Heart left ventricle (tissue), 16 donors: ENCODE measurements around the gene WDR7. TPM values are rescaled to one million over a fixed set of nuclear protein-coding genes. Genes with fewer than 3 reads are reported as not detected.

Experiments used
- ATAC-seq, 4 donors: fragments of 200-7000 bp; cut with Tn5 transposase; one replicate each; pipeline ENCODE4 v1.9.1; 2020 to 2022; ENCODE audit warnings: moderate library complexity in 4 of 4, mild to moderate bottlenecking in 3 of 4, moderate number of reproducible peaks in 1 of 4
- DNase-seq, 5 donors: peaks; one replicate each; pipeline ENCODE4 v3.0.0-alpha.2; 2020
- H3K27ac ChIP-seq, 12 donors: fragments of 200-600 bp; sonication (generic) in 4 of 12; one replicate each; pipeline versions ENCODE4 v1.5.0 to v1.8.0; 2016 to 2022; ENCODE audit warnings: mild to moderate bottlenecking in 2 of 12
- H3K27me3 ChIP-seq, 9 donors: fragments of 200-600 bp; sonication (generic) in 2 of 9; one replicate each; pipeline versions ENCODE4 v1.5.1 to v1.8.0; 2016 to 2022; ENCODE audit warnings: mild to moderate bottlenecking in 3 of 9
- H3K36me3 ChIP-seq, 9 donors: fragments of 200-600 bp; sonication (generic) in 2 of 9; one replicate each; pipeline versions ENCODE4 v1.5.0 to v1.8.0; 2018 to 2022; ENCODE audit warnings: mild to moderate bottlenecking in 2 of 9
- H3K4me1 ChIP-seq, 12 donors: fragments of 200-600 bp; sonication (generic) in 4 of 12; one replicate each; pipeline versions ENCODE4 v1.5.0 to v1.8.0; 2016 to 2022; ENCODE audit warnings: mild to moderate bottlenecking in 3 of 12
- H3K4me3 ChIP-seq, 12 donors: fragments of 200-600 bp; sonication (generic) in 4 of 12; one replicate each; pipeline versions ENCODE4 v1.5.0 to v1.8.0; 2017 to 2022; ENCODE audit warnings: mild to moderate bottlenecking in 9 of 12, moderate library complexity in 4 of 12
- H3K9me3 ChIP-seq, 12 donors: fragments of 200-600 bp; sonication (generic) in 4 of 12; one replicate each; pipeline versions ENCODE4 v1.5.0 to v1.8.0; 2016 to 2022; ENCODE audit warnings: mild to moderate bottlenecking in 1 of 12
- POLR2A ChIP-seq, 2 donors: fragments of 450-650 bp; IDR thresholded peaks; one replicate each; pipeline ENCODE4 v1.6.1; 2017; ENCODE audit warnings: antibody characterized with exemption in 2 of 2, mild to moderate bottlenecking in 2 of 2, moderate library complexity in 2 of 2
- WGBS, 4 donors: extraction: QIAGEN DNeasy Blood & Tissue Kit in 2 of 4; methylation state at CpG; one replicate each; pipeline versions ENCODE4 v1.1.5 to v1.1.7; 2013 to 2018; 5-methylcytosine and 5-hydroxymethylcytosine counted together
- intact Hi-C, 10 donors: fragments of 100-400 bp; cut with DNase I; formaldehyde crosslinking; loops; one replicate each; pipeline versions ENCODE4 v1.11.1 to v1.14.2; 2022
- polyA plus RNA-seq, 2 donors: library from polyadenylated mRNA; stranded (reverse); fragments of 200-250 nt; gene quantifications; one replicate each; pipeline ENCODE4 v1.2.3, GENCODE V29; 2013
- total RNA-seq, 9 donors: library from RNA; depleted of rRNA in 2 of 9; stranded (reverse); fragments of >200 nt in 2 of 9; fragmentation: NEBNext Ultra II Directional in 3 of 9; extraction: Animal tissue kit (Norgen Biotek cat#: 25700) in 3 of 9; gene quantifications; one replicate each; pipeline versions ENCODE4 v1.1.0 to v1.2.4, GENCODE V29; 2016 to 2023
- TF ChIP-seq, protein P1 (sequence below), 12 donors: fragments of 200-600 bp; sonication (generic) in 4 of 12; IDR thresholded peaks; one replicate each; pipeline versions ENCODE4 v1.5.0 to v1.8.0; 2018 to 2022; ENCODE audit warnings: antibody characterized with exemption in 12 of 12, mild to moderate bottlenecking in 5 of 12
- donor health status: ischemic (EF 13 %, LVEDD 7.1; RV severe dilation, severe dysfunction).
- donor health status: healthy with polysubstance abuse.
- donor health status: DM: no; HTN: yes; CAD: no.
- donor health status: DM: no; HTN: no; CAD: no.
- donor health status: ischemic (EF 25% LVEDD 6.9; RV normal size, moderate dysfunction).
- donor health status: ischemic (EF 25% LVEDD 5.7; RV mildly dilated, moderate dysfunction).
- donor health status: healthy.
- donor health status: DM: yes; HTN: yes; CAD: no.
- donor health status: ischemic (EF 35%, LVEDD 5.7; RV mildly dilated, moderate dysfunction).
- donor health status: nonischemic (EF 11% LVEDD 7.7; RV severe dilation, severe dysfunction).
- donor health status: DM: yes; HTN: yes; CAD: no.
- donor health status: PGD.
- donor health status: ischemic (EF 29% LVEDD 5.4; RV normal size, mild dysfunction).
- donor health status: nonischemic (EF 23%, LVEDD 6.1; RV moderate dilation, normal function).

The WDR7 gene
- total and polyA plus RNA-seq, 11 donors, result 4.3 to 33.6 (median 26.6) TPM

- Histone ChIP-seq H3K27me3 (peaks cover 0 to 3% (median 0%) of the 10 kb centered on the region in 9 donors), H3K4me3 (no peak overlapping the region), H3K27ac (no peak overlapping the region), H3K9me3 (no peaks in the 10 kb centered on the region), H3K36me3 (no peaks in the 10 kb centered on the region), H3K4me1 (no peaks in the 10 kb centered on the region)
- no peak for ATAC-seq
- TF ChIP-seq POLR2A (IDR thresholded peaks at IDR 0.05), result no peak
- TF ChIP-seq, protein P1, sequence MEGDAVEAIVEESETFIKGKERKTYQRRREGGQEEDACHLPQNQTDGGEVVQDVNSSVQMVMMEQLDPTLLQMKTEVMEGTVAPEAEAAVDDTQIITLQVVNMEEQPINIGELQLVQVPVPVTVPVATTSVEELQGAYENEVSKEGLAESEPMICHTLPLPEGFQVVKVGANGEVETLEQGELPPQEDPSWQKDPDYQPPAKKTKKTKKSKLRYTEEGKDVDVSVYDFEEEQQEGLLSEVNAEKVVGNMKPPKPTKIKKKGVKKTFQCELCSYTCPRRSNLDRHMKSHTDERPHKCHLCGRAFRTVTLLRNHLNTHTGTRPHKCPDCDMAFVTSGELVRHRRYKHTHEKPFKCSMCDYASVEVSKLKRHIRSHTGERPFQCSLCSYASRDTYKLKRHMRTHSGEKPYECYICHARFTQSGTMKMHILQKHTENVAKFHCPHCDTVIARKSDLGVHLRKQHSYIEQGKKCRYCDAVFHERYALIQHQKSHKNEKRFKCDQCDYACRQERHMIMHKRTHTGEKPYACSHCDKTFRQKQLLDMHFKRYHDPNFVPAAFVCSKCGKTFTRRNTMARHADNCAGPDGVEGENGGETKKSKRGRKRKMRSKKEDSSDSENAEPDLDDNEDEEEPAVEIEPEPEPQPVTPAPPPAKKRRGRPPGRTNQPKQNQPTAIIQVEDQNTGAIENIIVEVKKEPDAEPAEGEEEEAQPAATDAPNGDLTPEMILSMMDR (IDR thresholded peaks at IDR 0.05), result no peak
- no peak for DNase-seq
- intact Hi-C loops, result no loop called here
- WGBS, 4 donors, result 67 to 77% (median 68%) methylated on average over 3 of the region's 3 CpGs
These were observed 403.7 kb downstream of the WDR7 start for GRCh38 chr18:57054891-57055290.

DNA sequence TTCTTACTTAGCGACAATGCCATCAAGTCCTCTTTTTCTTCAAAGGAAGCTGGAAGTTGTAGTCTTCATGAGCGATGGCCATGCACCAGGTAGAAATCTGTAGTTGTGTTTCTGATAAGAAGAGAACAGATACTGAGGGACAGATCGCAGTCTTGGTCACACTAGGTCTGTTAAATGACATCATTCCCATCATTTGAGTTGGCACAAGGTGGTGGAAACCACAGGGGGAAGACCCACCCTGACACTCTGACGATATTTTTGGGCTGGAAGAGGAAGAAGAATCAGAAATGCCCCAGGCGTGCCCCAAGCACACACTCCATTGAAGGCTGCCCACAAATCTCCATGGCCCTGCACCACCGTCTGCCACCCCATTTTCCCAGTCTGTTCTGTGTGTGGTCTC is 406.7 kb downstream of the WDR7 start:
- intact Hi-C loops, result no loop called here
- H3K9me3 ChIP-seq, result no peaks in the 10 kb centered on the region
- H3K27me3 ChIP-seq, result peaks cover 0 to 7% (median 0%) of the 10 kb centered on the region in 9 donors
- WGBS, 4 donors, result 79 to 90% (median 82%) methylated on average over 6 of the region's 6 CpGs
- no peak for ATAC-seq
- TF ChIP-seq POLR2A (IDR thresholded peaks at IDR 0.05), result no peak
- no peak overlapping the region for H3K4me3 ChIP-seq
- H3K27ac ChIP-seq, result no peak overlapping the region
- H3K36me3 ChIP-seq, result no peaks in the 10 kb centered on the region
- no peak for DNase-seq
- no peaks in the 10 kb centered on the region for H3K4me1 ChIP-seq

GRCh38 chr18:57058734-57059133 is 407.6 kb downstream of the WDR7 start:
- 78 to 81% (median 78%) methylated on average over 4 of the region's 4 CpGs for WGBS, 4 donors
- DNase-seq (no peak), ATAC-seq (no peak)
- H3K27me3 ChIP-seq, result peaks cover 0 to 7% (median 0%) of the 10 kb centered on the region in 9 donors
- intact Hi-C loops, result no loop called here
- H3K4me3 ChIP-seq, result no peak overlapping the region
- no peaks in the 10 kb centered on the region for H3K9me3 ChIP-seq
- H3K27ac ChIP-seq, result no peak overlapping the region
- no peaks in the 10 kb centered on the region for H3K4me1 ChIP-seq
- no peaks in the 10 kb centered on the region for H3K36me3 ChIP-seq
- no peak for TF ChIP-seq POLR2A (IDR thresholded peaks at IDR 0.05)
- TF ChIP-seq, protein P1 (IDR thresholded peaks at IDR 0.05), result no peak

- peaks cover 0 to 8% (median 0%) of the 10 kb centered on the region in 9 donors for H3K27me3 ChIP-seq
- H3K27ac ChIP-seq, result no peak overlapping the region
- DNase-seq (no peak), ATAC-seq (no peak)
- no peak overlapping the region for H3K4me3 ChIP-seq
- TF ChIP-seq, protein P1 (IDR thresholded peaks at IDR 0.05), result no peak
- no peak for TF ChIP-seq POLR2A (IDR thresholded peaks at IDR 0.05)
- intact Hi-C loops, result no loop called here
- no peaks in the 10 kb centered on the region for H3K36me3 ChIP-seq
- no peaks in the 10 kb centered on the region for H3K9me3 ChIP-seq
- 72 to 81% (median 75%) methylated on average over 5 of the region's 5 CpGs for WGBS, 4 donors
- no peaks in the 10 kb centered on the region for H3K4me1 ChIP-seq
These were observed 408.2 kb downstream of the WDR7 start for GRCh38 chr18:57059366-57059765.

GRCh38 chr18:57060814-57061213 is 409.7 kb downstream of the WDR7 start:
- no peaks in the 10 kb centered on the region for H3K9me3 ChIP-seq
- WGBS, 4 donors, result 62 to 71% (median 68%) methylated on average over 8 of the region's 8 CpGs
- DNase-seq, result no peak
- H3K4me3 ChIP-seq, result no peak overlapping the region
- no peaks in the 10 kb centered on the region for H3K4me1 ChIP-seq
- TF ChIP-seq POLR2A (IDR thresholded peaks at IDR 0.05), result no peak
- TF ChIP-seq, protein P1 (IDR thresholded peaks at IDR 0.05), result no peak
- no peaks in the 10 kb centered on the region for H3K36me3 ChIP-seq
- ATAC-seq, result no peak
- H3K27me3 ChIP-seq, result peaks cover 0 to 8% (median 0%) of the 10 kb centered on the region in 9 donors
- intact Hi-C loops, result no loop called here
- no peak overlapping the region for H3K27ac ChIP-seq
